Prostate gland (tissue), 2 donors: ENCODE data around the gene PAPOLB. TPM values are rescaled to one million over a fixed set of nuclear protein-coding genes. Genes with fewer than 3 reads are reported as not detected.

ENCODE experiments used
- DNase-seq: peaks from one replicate; pipeline ENCODE4 v3.0.0-alpha.2; 2019; ENCODE audit warnings: low spot score
- H3K27ac ChIP-seq, 2 donors: fragments of 200-600 bp; sonication (generic); 2 replicates each; pipeline ENCODE4 v1.5.1; 2017 to 2019
- H3K27me3 ChIP-seq: fragments of 200-600 bp; sonication (generic); replicated peaks from 2 replicates; pipeline ENCODE4 v1.5.1; 2019; ENCODE audit not compliant: insufficient read depth
- H3K36me3 ChIP-seq, 2 donors: fragments of 200-600 bp; sonication (generic); 1 replicate in 1 of 2; 2 replicates in 1 of 2; pipeline versions ENCODE4 v1.5.1 to v1.8.1; 2017 to 2019
- H3K4me1 ChIP-seq: fragments of 200-600 bp; sonication (generic); replicated peaks from 2 replicates; pipeline ENCODE4 v1.5.1; 2019
- H3K4me3 ChIP-seq, 2 donors: fragments of 200-600 bp; sonication (generic); 2 replicates each; pipeline ENCODE4 v1.5.1; 2017 to 2019
- H3K9me3 ChIP-seq: fragments of 200-600 bp; sonication (generic); 2 replicates; pipeline ENCODE4 v1.5.1; 2017
- POLR2A ChIP-seq: fragments of 450-650 bp; IDR thresholded peaks from one replicate; pipeline ENCODE4 v1.6.1; 2016; ENCODE audit warnings: antibody characterized with exemption, mild to moderate bottlenecking
- POLR2AphosphoS5 ChIP-seq: sonication (generic); formaldehyde crosslinking; IDR thresholded peaks from one replicate; pipeline ENCODE4 v1.6.1; 2017; ENCODE audit warnings: antibody characterized with exemption
- WGBS: methylation state at CpG from one replicate; pipeline ENCODE4 v1.1.5; 2018; 5-methylcytosine and 5-hydroxymethylcytosine counted together
- intact Hi-C: fragments of 100-400 bp; cut with DNase I; formaldehyde crosslinking; loops from one replicate; pipeline ENCODE4 v1.14.2; 2022
- total RNA-seq, 2 donors: library from RNA; depleted of rRNA; stranded (reverse); fragments of >200 nt; gene quantifications; one replicate each; pipeline ENCODE4 v1.1.0, GENCODE V29; 2016
- TF ChIP-seq, protein P1 (sequence below), 4 experiments: fragments of 200-600 bp in 2 of 4; fragments of 450-650 bp in 2 of 4; sonication (generic) in 2 of 4; IDR thresholded peaks; 1 replicate in 3 of 4; 2 replicates in 1 of 4; pipeline ENCODE4 v1.5.1; 2016 to 2019; ENCODE audit warnings: antibody characterized with exemption in 4 of 4, mild to moderate bottlenecking in 2 of 4, moderate library complexity in 2 of 4

PAPOLB gene
- total RNA-seq, 2 donors from 2014 or later = 4.7 TPM; not detected in 1

DNA sequence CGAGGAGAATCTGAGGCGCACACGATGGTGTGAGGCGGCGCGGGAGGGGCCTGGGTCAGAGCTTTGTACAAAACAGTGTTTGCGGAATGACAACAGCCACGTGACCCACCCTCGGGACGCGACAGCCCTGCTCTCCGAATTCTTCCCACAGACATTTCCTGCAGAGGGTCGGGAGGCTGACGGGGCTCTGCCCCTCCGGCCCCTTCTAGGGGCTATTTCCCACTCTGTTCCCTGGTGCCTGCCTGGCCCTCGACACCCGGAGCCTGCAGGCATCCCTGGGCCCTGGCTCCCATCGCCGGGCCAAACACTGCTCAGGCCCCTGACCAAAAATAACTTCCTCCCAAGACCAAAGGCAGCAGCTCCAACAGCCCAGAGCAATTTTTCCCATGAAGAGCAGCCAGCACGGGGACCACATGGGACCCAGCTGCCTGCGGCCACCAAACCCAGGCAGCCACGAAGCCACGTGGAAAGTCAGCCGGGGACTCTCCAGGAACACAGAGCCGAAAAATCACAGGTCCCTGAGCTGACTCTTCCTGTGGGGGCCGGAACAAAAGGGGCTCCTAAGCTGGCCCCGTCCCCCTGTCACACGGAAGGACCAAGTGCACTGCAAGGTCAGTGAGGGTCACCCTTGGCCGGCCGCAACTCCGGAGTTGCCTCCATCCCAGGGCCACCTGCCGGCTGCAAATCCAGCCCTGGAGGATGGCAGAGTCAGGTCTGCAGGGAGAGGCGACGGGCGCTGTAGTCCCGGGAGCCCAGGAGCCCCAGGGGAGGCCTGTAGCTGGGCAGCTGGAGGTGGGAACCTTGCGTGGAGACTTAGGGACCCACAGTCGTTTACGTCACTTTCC, 42.0 kb downstream of the PAPOLB start:
- no peak for DNase-seq
- no peak for TF ChIP-seq POLR2AphosphoS5
- TF ChIP-seq, protein P1, sequence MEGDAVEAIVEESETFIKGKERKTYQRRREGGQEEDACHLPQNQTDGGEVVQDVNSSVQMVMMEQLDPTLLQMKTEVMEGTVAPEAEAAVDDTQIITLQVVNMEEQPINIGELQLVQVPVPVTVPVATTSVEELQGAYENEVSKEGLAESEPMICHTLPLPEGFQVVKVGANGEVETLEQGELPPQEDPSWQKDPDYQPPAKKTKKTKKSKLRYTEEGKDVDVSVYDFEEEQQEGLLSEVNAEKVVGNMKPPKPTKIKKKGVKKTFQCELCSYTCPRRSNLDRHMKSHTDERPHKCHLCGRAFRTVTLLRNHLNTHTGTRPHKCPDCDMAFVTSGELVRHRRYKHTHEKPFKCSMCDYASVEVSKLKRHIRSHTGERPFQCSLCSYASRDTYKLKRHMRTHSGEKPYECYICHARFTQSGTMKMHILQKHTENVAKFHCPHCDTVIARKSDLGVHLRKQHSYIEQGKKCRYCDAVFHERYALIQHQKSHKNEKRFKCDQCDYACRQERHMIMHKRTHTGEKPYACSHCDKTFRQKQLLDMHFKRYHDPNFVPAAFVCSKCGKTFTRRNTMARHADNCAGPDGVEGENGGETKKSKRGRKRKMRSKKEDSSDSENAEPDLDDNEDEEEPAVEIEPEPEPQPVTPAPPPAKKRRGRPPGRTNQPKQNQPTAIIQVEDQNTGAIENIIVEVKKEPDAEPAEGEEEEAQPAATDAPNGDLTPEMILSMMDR (IDR thresholded peaks at IDR 0.05) = no peak
- TF ChIP-seq POLR2A = no peak
- Histone ChIP-seq H3K4me3 (no peak overlapping the region), H3K36me3 (no peaks in the 10 kb centered on the region), H3K27ac (no peak overlapping the region), H3K27me3 (no peaks in the 10 kb centered on the region), H3K4me1 (no peaks in the 10 kb centered on the region), H3K9me3 (no peaks in the 10 kb centered on the region)
- 72% methylated on average over 37 of the region's 39 CpGs for WGBS
- intact Hi-C loops = no loop called here

DNA sequence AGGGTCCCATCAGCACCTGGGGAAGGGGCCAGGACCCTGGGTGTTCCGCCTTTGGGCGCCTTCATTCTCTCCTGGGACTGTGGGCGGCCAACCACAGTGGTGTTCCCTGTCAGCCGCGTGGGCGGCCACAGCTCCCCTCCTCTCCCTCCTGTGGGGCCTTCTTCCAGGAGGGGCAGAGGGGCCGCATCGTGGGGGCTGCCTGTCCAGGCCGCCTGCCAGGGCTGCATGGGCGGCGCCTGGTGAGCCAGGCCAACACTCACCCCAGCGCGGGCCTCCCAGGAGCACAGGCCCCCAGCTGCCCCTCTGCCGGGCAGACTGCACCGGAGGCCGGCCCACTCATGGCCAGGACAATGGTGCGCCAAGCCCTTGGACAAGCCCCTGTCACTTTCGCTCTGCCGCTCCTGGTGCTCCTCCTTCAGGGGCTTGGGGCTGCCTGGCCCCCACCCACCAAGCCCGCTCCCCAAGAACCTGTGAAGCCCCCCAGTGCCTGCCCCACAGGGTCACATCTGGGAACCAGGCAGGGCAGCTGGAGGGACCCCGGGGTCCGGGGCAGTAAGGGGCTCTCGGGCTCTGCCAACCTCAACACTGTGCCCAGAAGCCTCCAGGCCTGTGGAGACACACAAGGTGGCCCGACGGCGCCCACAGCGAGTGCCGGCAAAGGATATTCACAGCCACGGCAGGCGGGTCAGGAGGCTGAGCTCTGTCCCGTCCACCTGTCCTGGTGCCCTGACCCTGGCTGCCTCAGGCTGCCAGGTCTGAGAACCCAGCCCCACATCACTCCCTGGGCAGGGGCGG, 43.6 kb downstream of the PAPOLB start:
- no peak overlapping the region for H3K27ac ChIP-seq
- 55% methylated on average over 20 of the region's 32 CpGs for WGBS
- H3K36me3 ChIP-seq = no peaks in the 10 kb centered on the region
- H3K9me3 ChIP-seq = no peaks in the 10 kb centered on the region
- H3K27me3 ChIP-seq = no peaks in the 10 kb centered on the region
- intact Hi-C loops = no loop called here
- H3K4me1 ChIP-seq = no peaks in the 10 kb centered on the region
- no peak for DNase-seq
- TF ChIP-seq, protein P1 (IDR thresholded peaks at IDR 0.05) = no peak
- TF ChIP-seq POLR2AphosphoS5 (no peak), POLR2A (no peak)
- H3K4me3 ChIP-seq = no peak overlapping the region

DNA sequence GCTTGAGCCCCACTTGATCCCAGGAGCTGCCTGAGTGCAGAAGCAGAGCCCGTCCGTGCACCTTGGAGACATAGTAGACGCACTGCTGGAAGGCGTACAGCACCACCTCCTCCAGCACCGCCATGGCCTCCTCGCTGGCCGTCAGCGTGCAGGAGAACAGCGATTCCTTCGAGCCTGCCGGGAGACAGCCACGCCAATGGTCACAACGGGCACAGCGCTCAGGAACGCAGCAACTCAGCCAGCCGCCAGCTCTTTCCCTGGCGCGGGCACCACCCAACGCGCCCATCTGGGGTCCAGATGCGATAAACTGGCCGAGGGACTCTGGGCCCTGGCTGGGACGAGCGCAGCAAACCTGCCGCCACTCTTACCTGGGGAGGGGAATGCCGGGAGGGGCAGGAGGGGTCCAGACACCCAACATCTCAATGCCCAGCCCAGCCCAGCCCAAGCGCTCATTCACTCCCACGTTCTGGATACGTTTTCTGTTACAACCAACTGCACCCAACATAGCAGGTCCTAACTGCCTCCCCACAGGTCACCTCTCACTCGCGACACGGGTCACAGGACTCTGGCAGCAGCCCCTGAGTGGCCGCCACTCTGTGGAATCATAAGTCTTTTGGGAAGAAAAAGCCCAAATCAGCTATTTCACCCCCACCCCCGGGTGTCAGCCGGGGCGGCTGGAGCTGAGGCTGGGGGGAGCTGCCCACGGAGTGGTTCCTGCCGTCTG, 44.5 kb downstream of the PAPOLB start:
- TF ChIP-seq POLR2A (no peak), POLR2AphosphoS5 (no peak)
- TF ChIP-seq, protein P1 (IDR thresholded peaks at IDR 0.05) = no peak
- WGBS = 89% methylated on average over 38 of the region's 38 CpGs
- Histone ChIP-seq H3K4me1 (no peaks in the 10 kb centered on the region), H3K4me3 (no peak overlapping the region), H3K36me3 (no peaks in the 10 kb centered on the region), H3K27ac (no peak overlapping the region), H3K27me3 (no peaks in the 10 kb centered on the region), H3K9me3 (no peaks in the 10 kb centered on the region)
- DNase-seq = no peak
- intact Hi-C loops = no loop called here

DNA sequence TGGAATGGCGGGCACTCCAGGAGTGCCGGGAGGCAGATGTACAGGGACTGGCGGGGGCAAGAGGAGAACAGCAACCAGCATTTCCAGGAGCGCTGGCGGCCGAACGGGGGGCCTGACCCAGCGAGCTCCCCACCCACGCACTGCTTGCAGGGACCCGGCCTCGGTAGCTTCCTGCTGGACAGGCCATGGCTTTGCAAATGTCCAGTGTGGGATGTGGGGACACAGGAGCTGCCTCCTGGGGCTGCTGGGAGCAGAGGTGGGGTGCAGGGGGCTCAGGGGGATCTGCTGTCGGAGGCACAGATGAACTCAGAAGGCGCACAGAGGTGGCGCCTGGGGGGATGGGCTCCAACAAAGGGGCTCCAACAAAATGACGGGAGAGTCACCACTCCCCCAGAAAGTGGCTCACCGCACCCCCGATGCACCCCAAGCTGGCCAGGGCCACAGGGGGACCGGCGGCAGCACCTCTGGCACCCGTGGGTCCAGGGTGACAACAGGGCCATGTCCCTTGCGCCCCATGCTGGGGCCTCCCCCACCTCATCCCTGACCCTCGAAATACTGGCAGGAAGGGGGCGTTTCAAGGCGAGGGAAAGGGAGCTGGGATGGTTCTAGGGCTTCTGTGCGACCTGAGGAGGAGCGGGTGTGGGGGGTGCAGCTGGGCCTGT, 45.3 kb downstream of the PAPOLB start:
- no peak overlapping the region for H3K4me3 ChIP-seq
- no peak overlapping the region for H3K27ac ChIP-seq
- no peak for TF ChIP-seq POLR2A
- TF ChIP-seq POLR2AphosphoS5 = no peak
- WGBS = 93% methylated on average over 26 of the region's 26 CpGs
- H3K27me3 ChIP-seq = no peaks in the 10 kb centered on the region
- intact Hi-C loops = no loop called here
- DNase-seq = no peak
- no peaks in the 10 kb centered on the region for H3K4me1 ChIP-seq
- no peaks in the 10 kb centered on the region for H3K9me3 ChIP-seq
- no peaks in the 10 kb centered on the region for H3K36me3 ChIP-seq
